Measurements from ENCODE around the gene APEX2.
"Not testable (repeated sequence)": the region's sequence is repeated elsewhere in the genome, so short reads cannot be mapped to it uniquely, and the experiment has no call there.

The APEX2 gene

GRCh38 chrX:55030271-55031205 is 30.4 kb downstream of the APEX2 start, which contains the start of gene ALAS2:
Gene ALAS2, minus strand, starts transcription at chrX:55030977. Its CDS starts 4,977 bp downstream, at chrX:55026000.
- no peak for TF ChIP-seq CTCF (conservative IDR thresholded peaks at IDR 0.05; ENCODE audit: low read depth, low read length)
- H3K4me3 ChIP-seq (ENCODE audit: low read depth, low read length): no peak within 1 kb of the TSS
- no peak for DNase-seq (ENCODE audit: low read depth)

- TF ChIP-seq CTCF (conservative IDR thresholded peaks at IDR 0.05; ENCODE audit: low read depth, low read length): no peak
- no peak overlapping the region for H3K4me3 ChIP-seq (ENCODE audit: low read depth, low read length)
- DNase-seq (ENCODE audit: low read depth): no peak
Measured at GRCh38 chrX:55033429-55033828, 33.3 kb downstream of the APEX2 start.

- no peak overlapping the region for H3K4me3 ChIP-seq (ENCODE audit: low read depth, low read length)
- no peak for TF ChIP-seq CTCF (conservative IDR thresholded peaks at IDR 0.05; ENCODE audit: low read depth, low read length)
- DNase-seq (ENCODE audit: low read depth): no peak
Measured at GRCh38 chrX:55039471-55039870, 39.3 kb downstream of the APEX2 start.

- no peak for TF ChIP-seq CTCF (conservative IDR thresholded peaks at IDR 0.05; ENCODE audit: low read depth, low read length)
- DNase-seq (ENCODE audit: low read depth): no peak
Measured at GRCh38 chrX:55041514-55041913, 41.4 kb downstream of the APEX2 start.

GRCh38 chrX:55050599-55050998 is 50.4 kb downstream of the APEX2 start:
- DNase-seq (ENCODE audit: low read depth); H3K4me3 ChIP-seq (ENCODE audit: low read depth, low read length): not testable (repeated sequence)

More at GRCh38 chrX:55041514-55041913, 41.4 kb downstream of the APEX2 start:
- no peak overlapping the region for H3K4me3 ChIP-seq (ENCODE audit: low read depth, low read length)

- no peak for TF ChIP-seq CTCF (conservative IDR thresholded peaks at IDR 0.05; ENCODE audit: low read depth, low read length)
- DNase-seq (ENCODE audit: low read depth): peak; percentile 75
- peak overlapping the region; percentile 1 for H3K4me3 ChIP-seq (ENCODE audit: low read depth, low read length)
Measured at GRCh38 chrX:55056820-55057674, 56.9 kb downstream of the APEX2 start.

- TF ChIP-seq CTCF (conservative IDR thresholded peaks at IDR 0.05; ENCODE audit: low read depth, low read length): peak; percentile 69
- peak; percentile 59 for DNase-seq (ENCODE audit: low read depth)
- H3K4me3 ChIP-seq (ENCODE audit: low read depth, low read length): peak overlapping the region; percentile 1
Measured at GRCh38 chrX:55057675-55058249, 57.6 kb downstream of the APEX2 start.
